Spleen (tissue), 11 donors: Measurements from ENCODE around the gene NEK5. TPM values are rescaled to one million over a fixed set of nuclear protein-coding genes. Genes with fewer than 3 reads are reported as not detected.
"Not testable (repeated sequence)": the region's sequence is repeated elsewhere in the genome, so short reads cannot be mapped to it uniquely, and the experiment has no call there.

Source experiments
- DNase-seq: peaks from one replicate; pipeline ENCODE4 v3.0.0-alpha.2; 2020
- H3K27ac ChIP-seq, 8 donors: fragments of 200-600 bp; sonication (generic) in 7 of 8; 1 replicate in 4 of 8; 2 replicates in 4 of 8; pipeline versions ENCODE4 v1.5.0 to v1.8.0; 2016 to 2021; ENCODE audit warnings: inconsistent platforms in 4 of 8, mild to moderate bottlenecking in 4 of 8, moderate library complexity in 1 of 8
- H3K27me3 ChIP-seq, 7 donors: fragments of 200-600 bp; sonication (generic) in 6 of 7; replicated peaks in 1 of 7; 1 replicate in 4 of 7; 2 replicates in 3 of 7; pipeline versions ENCODE4 v1.5.0 to v1.8.0; 2016 to 2021; ENCODE audit warnings: inconsistent platforms in 3 of 7, mild to moderate bottlenecking in 1 of 7
- H3K36me3 ChIP-seq, 6 donors: fragments of 200-600 bp; sonication (generic) in 5 of 6; 1 replicate in 4 of 6; 2 replicates in 2 of 6; pipeline versions ENCODE4 v1.5.0 to v1.8.0; 2016 to 2021; ENCODE audit warnings: inconsistent platforms in 2 of 6
- H3K4me1 ChIP-seq, 6 donors: fragments of 200-600 bp; sonication (generic) in 5 of 6; 1 replicate in 3 of 6; 2 replicates in 3 of 6; pipeline versions ENCODE4 v1.5.0 to v1.8.0; 2016 to 2021; ENCODE audit warnings: inconsistent platforms in 3 of 6
- H3K4me3 ChIP-seq, 8 donors: fragments of 200-600 bp; sonication (generic) in 7 of 8; 1 replicate in 4 of 8; 2 replicates in 4 of 8; pipeline versions ENCODE4 v1.5.0 to v1.8.0; 2016 to 2021; ENCODE audit warnings: inconsistent platforms in 4 of 8, mild to moderate bottlenecking in 4 of 8, moderate library complexity in 2 of 8
- H3K9me3 ChIP-seq, 8 donors: fragments of 200-600 bp; sonication (generic) in 7 of 8; 1 replicate in 4 of 8; 2 replicates in 4 of 8; pipeline versions ENCODE4 v1.5.0 to v1.8.0; 2016 to 2021; ENCODE audit warnings: inconsistent platforms in 4 of 8
- CTCF ChIP-seq, 11 experiments: fragments of 200-600 bp in 7 of 11; fragments of 450-650 bp in 4 of 11; sonication (generic) in 4 of 11; IDR thresholded peaks in 8 of 11; conservative IDR thresholded peaks in 3 of 11; 1 replicate in 7 of 11; 2 replicates in 4 of 11; pipeline versions ENCODE4 v1.4.0 to v1.8.0; 2016 to 2021; ENCODE audit warnings: antibody characterized with exemption in 11 of 11, inconsistent platforms in 4 of 11, mild to moderate bottlenecking in 1 of 11
- POLR2A ChIP-seq, 3 donors: fragments of 450-650 bp; IDR thresholded peaks; one replicate each; pipeline ENCODE4 v1.5.1; 2017; ENCODE audit warnings: antibody characterized with exemption in 3 of 3, mild to moderate bottlenecking in 1 of 3
- POLR2AphosphoS5 ChIP-seq, 3 donors: sonication (generic); formaldehyde crosslinking; IDR thresholded peaks; one replicate each; pipeline ENCODE4 v1.5.1; 2017; ENCODE audit warnings: antibody characterized with exemption in 3 of 3
- WGBS, 5 donors: extraction: QIAGEN DNeasy Blood & Tissue Kit in 3 of 5; methylation state at CpG; one replicate each; pipeline versions ENCODE4 v1.1.5 to v1.1.7; 2013 to 2018; 5-methylcytosine and 5-hydroxymethylcytosine counted together
- intact Hi-C: fragments of 100-400 bp; cut with DNase I; formaldehyde crosslinking; loops from one replicate; pipeline ENCODE4 v1.15.0; 2023; ENCODE audit warnings: low total_unique reads
- polyA plus RNA-seq, 3 donors: library from polyadenylated mRNA; stranded (reverse); fragments of 200-250 nt; gene quantifications; one replicate each; pipeline ENCODE4 v1.2.1, GENCODE V29; 2013
- total RNA-seq, 7 donors: library from RNA; depleted of rRNA in 3 of 7; stranded (reverse); fragments of >200 nt in 3 of 7; fragmentation: NEBNext Ultra II Directional in 4 of 7; extraction: Animal tissue kit (Norgen Biotek cat#: 25700) in 4 of 7; gene quantifications; one replicate each; pipeline versions ENCODE4 v1.1.0 to v1.2.1, GENCODE V29; 2016 to 2021
- donor health status: healthy with polysubstance abuse.
- donor health status: DM: no; HTN: no; CAD: no; lungs with moderate emphysema.
- donor health status: DM: no; HTN: no; CAD: no.
- donor health status: Bipolar disorder and iron deficiency.
- donor health status: healthy.
- donor health status: DM: no; HTN: no; CAD: no.
- donor health status: DM: yes; HTN: yes; CAD: no.

Gene NEK5
- total and polyA plus RNA-seq, 10 donors: 0.04 to 0.30 (median 0.10) TPM; not detected in 4

- TF ChIP-seq POLR2AphosphoS5 (IDR thresholded peaks at IDR 0.05): no peak
- no peak for TF ChIP-seq CTCF (IDR thresholded peaks at IDR 0.05 in 8 of 11, conservative IDR thresholded peaks at IDR 0.05 in 3 of 11)
- TF ChIP-seq POLR2A (IDR thresholded peaks at IDR 0.05): no peak
- no peak overlapping the region for H3K4me3 ChIP-seq
- H3K27ac ChIP-seq: no peak overlapping the region
- H3K9me3 ChIP-seq: peaks cover 0 to under 1% (median 0%) of the 10 kb centered on the region in 8 donors
- 87 to 97% (median 94%) methylated on average over 1 of the region's 1 CpG for WGBS, 5 donors
- no peaks in the 10 kb centered on the region for H3K27me3 ChIP-seq
- H3K4me1 ChIP-seq: no peaks in the 10 kb centered on the region
- DNase-seq: no peak
- H3K36me3 ChIP-seq: no peaks in the 10 kb centered on the region
- intact Hi-C loops: no loop called here
Measured at GRCh38 chr13:52036037-52036436, 92.8 kb downstream of the NEK5 start.

GRCh38 chr13:52034616-52035226 lies 94.2 kb downstream of the NEK5 start:
- H3K27me3 ChIP-seq: no peaks in the 10 kb centered on the region
- peaks cover 0 to 8% (median 0%) of the 10 kb centered on the region in 6 donors for H3K36me3 ChIP-seq
- no peak overlapping the region for H3K4me3 ChIP-seq
- no peaks in the 10 kb centered on the region for H3K9me3 ChIP-seq
- intact Hi-C loops: no loop called here
- no peak for DNase-seq
- TF ChIP-seq POLR2A (IDR thresholded peaks at IDR 0.05) (no peak), POLR2AphosphoS5 (IDR thresholded peaks at IDR 0.05) (no peak), CTCF (IDR thresholded peaks at IDR 0.05 in 8 of 11, conservative IDR thresholded peaks at IDR 0.05 in 3 of 11) (no peak)
- WGBS, 5 donors: 77 to 94% (median 79%) methylated on average over 5 of the region's 5 CpGs
- no peaks in the 10 kb centered on the region for H3K4me1 ChIP-seq
- no peak overlapping the region for H3K27ac ChIP-seq

GRCh38 chr13:52033039-52033438 lies 95.8 kb downstream of the NEK5 start:
- no peak overlapping the region for H3K27ac ChIP-seq
- no peak for DNase-seq
- peaks cover 0 to 25% (median 12%) of the 10 kb centered on the region in 6 donors for H3K36me3 ChIP-seq
- intact Hi-C loops: no loop called here
- 61 to 91% (median 79%) methylated on average over 2 of the region's 2 CpGs for WGBS, 5 donors
- H3K9me3 ChIP-seq: no peaks in the 10 kb centered on the region
- H3K4me3 ChIP-seq: no peak overlapping the region
- TF ChIP-seq POLR2A (IDR thresholded peaks at IDR 0.05) (no peak), CTCF (IDR thresholded peaks at IDR 0.05 in 8 of 11, conservative IDR thresholded peaks at IDR 0.05 in 3 of 11) (no peak), POLR2AphosphoS5 (IDR thresholded peaks at IDR 0.05) (no peak)
- H3K27me3 ChIP-seq: no peaks in the 10 kb centered on the region
- no peaks in the 10 kb centered on the region for H3K4me1 ChIP-seq

- H3K4me3 ChIP-seq, H3K27ac ChIP-seq, intact Hi-C loops, H3K4me1 ChIP-seq, H3K9me3 ChIP-seq, DNase-seq, H3K27me3 ChIP-seq: not testable (repeated sequence)
- 93 to 98% (median 95%) methylated on average over 6 of the region's 6 CpGs for WGBS, 5 donors
- peaks cover 0 to 51% (median 18%) of the 10 kb centered on the region in 6 donors for H3K36me3 ChIP-seq
Measured at GRCh38 chr13:52030401-52030800, 98.5 kb downstream of the NEK5 start.
